GM18517 (cell line): ENCODE data around the gene UGP2.
"Not testable (repeated sequence)": the region's sequence is repeated elsewhere in the genome, so short reads cannot be mapped to it uniquely, and the experiment has no call there.

Experiments used
- ATAC-seq: cut with Tn5 transposase; IDR thresholded peaks from one replicate; pipeline ENCODE4 v1.9.1; 2021; ENCODE audit warnings: mild to moderate bottlenecking, moderate library complexity; ENCODE audit not compliant: unreplicated experiment

UGP2 gene

DNA sequence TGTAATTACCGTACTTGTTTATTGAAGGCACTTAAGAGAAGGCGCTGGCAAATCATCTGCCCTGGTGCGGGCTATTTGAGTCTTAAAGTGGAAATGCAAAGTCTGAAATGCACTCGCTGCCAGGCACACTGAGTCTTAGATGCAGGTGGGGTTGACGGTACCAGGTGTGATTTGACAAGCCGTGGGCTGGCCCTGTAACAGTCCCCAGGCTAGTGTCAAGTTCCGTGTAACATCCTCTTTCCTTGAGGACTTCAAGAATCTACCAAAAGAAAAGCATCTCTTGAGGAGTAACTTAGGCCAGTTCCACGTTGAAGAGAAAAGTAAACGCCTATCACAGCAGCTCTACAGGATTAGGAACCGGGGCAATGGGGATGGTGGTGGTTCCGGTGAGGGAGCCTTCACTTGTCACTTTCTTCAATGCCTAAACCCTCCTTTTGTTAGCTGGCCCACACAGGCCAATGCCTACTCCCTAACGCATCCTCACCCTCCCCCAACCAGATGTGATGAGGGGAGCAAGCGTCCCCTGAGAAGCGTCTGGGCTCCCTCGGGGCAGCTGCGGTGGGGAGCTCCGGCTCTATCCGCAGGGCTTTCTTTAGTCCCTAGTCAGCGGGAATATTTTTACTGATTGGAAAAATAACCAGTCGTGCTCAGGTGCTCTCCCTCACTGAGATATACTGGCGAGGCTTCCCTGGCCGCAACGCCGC, 1.5 kb upstream of the UGP2 start:
- peak; percentile 31 for ATAC-seq

DNA sequence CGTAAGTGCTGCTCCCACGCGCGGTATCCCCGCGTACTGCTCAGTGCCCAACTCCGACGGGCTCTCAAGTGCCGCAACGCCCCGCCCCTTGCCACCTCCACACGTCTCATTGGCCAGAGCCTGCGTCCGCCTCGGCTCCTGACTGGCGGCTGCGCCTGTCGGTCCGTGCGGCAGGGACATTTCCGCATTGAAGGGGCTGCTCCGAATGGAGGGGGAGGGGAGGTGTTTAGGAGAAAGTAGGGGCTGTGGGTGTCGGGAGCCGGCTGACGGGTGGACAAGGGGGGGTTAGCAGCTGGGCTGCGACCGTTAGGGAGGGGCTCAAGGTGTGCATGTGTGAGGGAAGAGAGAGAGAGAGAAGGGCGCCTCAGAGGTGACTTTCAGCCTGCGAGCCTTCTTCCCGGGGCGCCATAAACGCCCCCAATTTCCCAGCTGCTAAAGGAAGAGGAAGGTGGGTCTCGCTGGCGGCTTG, 877 bp upstream of the UGP2 start:
- ATAC-seq: peak; percentile 79

DNA sequence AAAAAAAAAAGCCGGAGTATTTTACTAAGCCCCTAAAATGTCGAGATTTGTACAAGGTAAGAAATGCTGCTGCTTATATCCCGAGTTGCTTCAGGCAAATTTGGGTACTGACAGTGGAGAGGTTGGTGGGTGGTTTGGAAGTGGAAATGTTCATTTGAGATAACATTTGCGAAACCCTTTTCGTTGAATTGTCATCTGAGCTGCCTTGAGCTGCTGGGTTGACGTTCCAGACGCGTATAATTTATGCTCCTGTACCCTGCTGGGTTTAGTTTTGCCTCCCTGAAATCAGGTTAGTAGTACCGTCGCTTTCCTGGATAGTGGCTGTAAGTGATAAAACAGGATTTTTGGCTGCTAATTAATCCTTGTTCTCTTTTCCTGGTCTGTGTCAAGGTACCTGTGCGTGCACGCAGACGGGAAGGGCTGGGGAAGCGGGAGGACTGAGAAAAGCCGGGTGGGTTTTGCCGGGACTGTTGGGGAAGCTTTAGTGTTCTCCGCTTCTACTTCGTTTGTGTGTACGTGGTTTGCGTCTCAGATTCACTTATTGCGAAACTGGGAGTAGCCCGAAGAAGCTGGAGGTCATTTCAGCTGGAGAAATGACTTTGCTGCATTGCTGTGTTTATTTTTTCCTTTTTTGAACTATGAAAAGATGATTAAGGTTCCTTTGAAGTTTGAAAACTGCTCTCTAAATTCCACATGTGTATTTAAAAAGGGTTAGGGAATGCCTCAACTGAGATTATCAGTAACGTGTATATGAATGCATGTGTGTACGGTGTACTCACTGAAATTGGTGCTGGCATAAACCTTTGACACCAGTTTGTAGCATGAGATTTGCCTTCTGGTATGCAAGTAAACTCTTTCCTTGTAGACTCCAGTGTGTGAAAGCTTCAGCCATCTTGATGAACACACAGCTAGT, 709 bp downstream of the UGP2 start:
- no peak for ATAC-seq

DNA sequence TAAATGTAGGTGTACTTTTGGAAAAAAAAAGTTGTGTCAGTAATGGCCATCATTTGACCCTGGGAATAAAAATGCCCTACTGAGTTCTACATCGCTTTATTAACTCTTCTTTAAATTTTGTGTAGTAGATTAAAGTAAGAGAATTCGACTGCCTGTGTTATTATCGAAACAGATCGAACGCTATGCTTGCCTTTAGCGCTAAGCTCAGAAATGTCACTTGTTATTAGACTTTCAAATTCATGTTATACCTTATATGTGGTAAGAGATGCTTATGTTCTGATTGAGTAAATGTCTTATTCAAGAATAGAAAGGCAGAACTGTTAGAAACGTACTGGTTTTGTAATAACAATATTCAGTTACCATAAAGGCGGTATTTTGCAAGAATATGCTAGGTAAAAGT, 1.4 kb downstream of the UGP2 start:
- no peak for ATAC-seq

DNA sequence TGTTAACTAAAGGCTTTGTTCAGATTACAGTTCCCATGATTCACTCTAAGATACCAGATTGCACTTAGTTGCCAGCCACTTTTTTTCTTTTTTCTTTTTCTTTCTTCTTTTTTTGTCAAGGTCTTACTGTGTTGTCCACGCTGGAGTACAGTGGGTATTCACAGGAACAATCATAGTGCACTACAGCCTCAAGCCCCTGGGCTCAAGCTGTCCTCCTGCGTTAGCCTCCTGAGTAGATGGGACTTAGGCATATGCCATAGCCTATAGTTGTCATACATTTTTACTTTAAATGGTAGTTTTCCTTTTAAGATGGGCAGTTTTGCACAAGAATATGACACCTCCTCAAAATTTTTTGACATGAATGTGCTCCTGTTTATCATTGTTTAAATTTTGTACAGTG, 2.1 kb downstream of the UGP2 start:
- ATAC-seq: no peak

DNA sequence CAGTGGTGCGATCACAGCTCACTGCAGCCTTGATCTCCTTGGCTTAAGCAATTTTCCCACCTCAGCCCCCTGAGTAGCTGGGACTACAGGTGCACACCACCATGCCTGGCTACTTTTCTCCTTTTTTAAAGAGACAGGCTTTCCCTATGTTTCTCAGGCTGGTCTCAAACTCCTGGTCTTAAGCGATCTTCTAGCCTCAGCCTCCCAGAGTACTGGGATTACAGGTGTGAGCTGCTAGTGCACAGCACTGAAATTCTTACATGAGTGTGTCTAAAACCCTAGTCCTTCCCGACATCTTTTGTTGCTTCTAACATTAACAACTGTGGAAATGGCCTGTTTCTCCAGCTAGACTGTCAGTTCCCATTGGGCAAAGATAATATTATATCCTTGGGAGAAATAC, 2.9 kb downstream of the UGP2 start:
- ATAC-seq: no peak

DNA sequence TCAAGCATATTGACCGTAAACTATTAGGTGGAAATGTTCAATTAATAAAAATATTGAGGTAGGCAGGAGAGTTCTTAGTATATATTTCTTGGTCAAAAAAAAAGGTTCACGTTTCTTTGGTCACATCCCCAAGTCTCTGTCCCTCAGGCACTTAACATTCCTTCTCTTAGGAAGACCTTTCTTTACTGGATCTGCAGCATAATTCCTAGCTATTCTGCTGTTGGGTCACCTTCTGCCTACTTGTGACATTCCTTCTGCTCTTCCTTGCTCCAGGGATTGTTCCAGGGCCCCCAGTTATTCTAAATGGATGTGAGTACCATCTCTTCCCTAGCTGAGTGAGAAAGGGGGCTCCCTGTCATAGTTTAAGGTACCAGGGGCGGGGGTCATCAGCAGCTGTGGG, 4.2 kb downstream of the UGP2 start:
- ATAC-seq: no peak

DNA sequence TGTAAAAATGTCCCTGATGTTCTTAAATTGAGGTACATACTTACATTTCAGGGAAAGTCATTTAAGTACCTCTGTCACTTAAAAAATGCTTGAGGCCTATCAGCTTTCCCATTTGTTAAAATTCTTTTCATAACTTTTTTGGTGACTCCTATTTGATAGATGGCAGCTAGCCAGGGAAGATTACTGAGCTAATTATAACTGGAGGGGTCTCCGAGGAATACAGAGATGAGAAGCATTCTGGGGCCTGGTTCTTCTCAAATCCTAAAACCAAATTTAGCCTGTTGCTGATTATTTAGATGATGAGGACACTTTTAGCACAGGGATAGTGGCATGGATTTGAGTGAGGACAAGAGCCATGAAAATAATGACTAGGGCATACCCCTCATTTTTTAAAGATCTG, 4.8 kb downstream of the UGP2 start:
- ATAC-seq: no peak

DNA sequence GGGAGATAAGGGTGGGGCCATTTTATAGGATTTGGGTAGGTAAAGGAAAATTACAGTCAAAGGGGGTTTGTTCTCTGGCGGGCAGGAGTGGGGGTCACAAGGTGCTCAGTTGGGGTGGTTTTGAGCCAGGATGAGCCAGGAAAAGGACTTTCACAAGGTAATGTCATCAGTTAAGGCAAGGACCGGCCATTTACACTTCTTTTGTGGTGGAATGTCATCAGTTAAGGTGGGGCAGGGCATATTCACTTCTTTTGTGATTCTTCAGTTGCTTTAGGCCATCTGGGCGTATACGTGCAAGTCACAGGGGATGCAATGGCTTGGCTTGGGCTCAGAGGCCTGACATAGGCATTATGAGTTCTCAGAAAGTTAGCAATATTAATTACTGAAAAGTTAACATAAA, 5.9 kb downstream of the UGP2 start:
- not testable (repeated sequence) for ATAC-seq

DNA sequence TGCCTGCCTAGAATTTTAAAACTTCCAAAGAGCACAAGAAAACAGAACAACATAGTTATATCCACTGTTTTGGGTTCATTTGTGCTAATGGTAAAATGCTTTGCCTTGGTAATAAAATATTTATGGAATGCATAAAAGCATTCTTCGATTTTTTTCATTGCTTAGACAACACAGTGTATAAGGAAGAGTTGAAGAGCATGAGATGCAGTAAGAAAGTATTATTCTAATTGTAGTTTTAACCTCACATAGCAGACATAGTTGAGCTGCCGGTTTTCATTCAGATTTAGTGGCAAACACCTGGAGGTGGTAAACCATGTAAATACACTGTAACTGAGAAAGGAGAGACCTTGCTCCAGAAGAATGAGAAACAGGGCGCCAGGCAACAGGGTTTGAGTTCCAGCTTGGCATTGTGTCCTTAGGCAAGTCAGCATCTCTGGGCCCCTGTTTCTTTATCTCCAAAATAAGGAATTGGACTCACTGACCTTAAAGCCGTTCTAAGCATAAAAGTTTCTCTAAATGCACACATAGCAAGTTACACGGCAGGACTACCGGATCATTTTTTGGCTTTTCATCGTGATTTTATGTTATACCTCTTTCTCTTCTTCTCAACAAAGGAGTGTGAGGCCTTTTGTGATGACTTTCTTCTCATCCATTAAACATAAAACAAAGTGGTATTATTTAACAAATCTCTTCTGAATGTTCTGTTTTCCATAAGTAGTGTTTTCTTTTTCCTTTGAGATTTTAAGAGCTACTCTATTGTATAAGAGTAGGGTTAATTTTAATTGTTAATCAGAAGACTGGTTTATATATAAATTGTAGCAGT, 7.9 kb downstream of the UGP2 start:
- no peak for ATAC-seq

DNA sequence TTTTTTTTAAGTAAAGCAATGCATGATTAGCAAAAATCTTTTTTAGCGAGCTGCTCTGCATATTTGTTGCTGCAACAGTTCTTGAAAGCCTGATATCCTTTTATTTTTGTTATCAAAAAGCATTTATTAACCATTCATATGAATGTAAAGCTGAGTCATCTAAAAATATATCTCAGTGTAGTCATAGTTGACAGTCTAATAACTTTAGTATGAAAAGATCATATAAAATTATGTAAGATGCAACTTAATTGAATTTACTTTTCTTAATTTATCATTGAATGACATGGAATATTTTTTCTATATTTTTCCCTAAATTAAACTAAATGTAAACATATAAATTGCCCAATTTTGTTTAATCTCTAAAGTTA, 8.5 kb downstream of the UGP2 start:
- no peak for ATAC-seq

DNA sequence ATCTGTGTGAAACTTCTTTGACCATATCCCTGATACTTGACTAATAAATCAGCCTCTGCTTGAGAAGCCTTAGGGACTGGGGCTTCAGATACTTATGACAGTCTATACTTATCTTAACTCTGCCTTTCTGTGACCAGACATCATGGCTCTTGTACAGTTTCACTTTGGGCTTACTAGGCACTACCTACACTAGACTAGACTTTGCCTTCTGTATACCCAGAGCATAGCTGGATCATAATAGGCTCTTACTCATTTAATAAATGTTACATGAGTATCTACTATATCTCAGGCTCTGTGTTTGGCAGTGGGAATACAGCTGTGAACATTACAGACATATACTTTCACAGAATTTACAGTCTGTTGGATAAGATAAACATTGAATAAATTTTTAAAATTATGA, 9.0 kb downstream of the UGP2 start:
- no peak for ATAC-seq

DNA sequence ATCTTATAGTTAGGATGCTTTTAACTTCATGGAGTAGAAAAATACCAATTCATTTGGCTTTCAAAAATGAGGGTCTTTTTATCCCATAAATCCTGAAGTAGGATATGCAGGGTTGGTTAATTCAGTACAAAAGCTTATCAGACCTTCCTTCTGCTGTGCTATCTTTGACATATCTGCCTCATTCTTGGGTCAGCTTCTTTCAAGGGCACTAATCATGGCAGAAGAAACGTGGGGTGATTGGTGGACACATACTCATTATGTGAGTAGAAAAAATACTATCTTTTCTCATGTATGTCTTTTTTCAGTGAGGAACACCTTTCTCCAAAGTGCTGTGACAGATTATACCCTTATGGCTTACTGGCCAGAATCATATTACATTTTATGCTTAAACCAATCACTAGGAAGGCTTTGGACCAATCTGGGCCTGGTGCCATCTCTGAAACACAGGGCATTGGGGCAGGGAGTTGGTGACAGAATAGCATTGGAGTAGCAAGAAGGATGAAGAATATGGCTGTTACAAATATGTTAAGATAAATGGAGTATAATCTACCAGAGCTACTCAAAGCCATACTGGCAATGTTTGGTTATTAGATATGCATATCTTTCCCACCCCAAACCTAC, 10.1 kb downstream of the UGP2 start:
- no peak for ATAC-seq

DNA sequence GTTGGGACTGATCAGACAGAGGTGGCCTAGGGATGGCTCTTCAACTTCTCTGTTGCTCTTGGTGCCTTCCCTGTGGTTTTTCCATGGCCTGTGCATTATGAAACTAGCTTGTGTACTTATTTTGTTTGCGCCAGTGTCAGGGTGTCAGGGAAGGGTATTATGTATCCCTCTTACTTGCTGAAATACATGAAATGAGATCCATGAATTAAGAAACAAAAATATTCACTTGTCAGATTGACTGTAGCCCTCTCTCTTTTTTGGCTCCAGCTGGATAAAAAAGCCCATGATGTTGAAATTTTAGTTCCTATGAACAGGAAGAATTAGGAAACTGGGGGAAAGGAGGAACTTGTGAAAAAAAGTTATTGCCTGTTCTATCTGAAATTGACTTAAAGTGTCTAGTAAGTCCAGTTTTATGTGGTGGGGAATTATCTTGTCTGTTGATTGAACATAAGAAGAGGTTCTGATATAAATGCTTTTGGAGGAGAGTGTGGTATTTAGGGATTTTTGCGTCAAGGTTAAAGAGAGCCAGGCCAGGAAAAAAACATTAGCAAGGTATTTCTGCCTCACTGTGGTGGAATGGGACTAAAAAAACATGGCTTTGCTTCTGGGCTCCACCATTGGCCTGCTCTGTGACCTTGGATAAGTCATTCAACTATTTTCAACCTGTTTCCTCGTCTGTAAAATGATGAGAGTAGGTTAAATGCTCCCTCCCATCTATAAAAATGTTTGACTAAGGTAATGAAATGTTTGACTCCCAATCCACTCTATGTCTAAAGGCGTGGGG, 12.0 kb downstream of the UGP2 start:
- ATAC-seq: no peak

DNA sequence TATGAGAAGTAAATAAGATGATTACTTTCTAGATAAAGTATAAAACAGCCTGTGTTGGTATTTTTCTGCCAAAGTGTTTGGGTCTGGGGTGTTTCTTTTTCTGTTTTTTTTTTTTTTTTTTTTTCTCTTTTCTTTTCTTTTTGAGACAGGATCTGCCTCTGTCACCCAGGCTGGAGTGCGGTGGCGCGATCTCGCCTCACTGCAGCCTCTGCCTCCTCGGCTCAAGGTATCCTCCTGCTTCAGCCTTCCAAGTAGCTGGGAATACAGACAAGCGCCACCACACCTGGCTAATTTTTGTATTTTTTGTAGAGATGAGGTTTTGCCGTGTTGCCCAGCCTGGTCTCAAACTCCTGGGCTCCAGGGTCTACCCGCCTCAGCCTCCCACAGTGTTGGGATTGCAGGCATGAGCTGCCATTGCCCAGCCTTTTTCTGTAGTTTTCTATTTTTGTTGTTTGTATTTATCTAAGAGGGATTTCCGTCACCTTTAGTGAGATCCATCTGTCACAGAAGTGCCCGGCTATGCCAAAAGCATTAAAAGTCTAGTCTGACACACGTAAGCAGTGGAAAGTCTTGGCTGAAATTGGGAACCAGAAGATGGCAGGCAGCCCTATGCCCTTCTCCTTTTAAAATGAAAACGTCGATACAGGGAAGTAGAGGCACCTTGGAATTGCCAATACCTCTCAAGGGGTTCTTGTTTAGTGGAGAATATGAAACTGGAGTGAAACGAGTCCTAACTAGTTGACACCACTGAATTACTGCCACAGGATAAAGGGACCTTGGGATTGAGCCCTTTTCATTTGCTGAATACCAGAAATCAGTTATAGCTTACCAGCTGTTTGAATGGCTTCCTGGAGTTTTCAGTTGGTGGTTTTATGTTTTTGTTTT, 14.0 kb downstream of the UGP2 start:
- no peak for ATAC-seq

DNA sequence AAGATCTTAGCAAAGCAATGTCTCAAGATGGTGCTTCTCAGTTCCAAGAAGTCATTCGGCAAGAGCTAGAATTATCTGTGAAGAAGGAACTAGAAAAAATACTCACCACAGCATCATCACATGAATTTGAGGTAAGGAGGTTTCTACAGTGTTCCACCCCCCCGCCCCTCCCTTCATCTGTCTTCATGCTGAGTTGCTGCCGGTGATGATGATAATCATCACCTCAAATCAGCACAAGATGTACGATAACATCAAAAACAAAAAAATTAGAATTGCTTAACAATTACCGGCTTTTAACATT, 14.6 kb downstream of the UGP2 start:
- ATAC-seq: no peak

DNA sequence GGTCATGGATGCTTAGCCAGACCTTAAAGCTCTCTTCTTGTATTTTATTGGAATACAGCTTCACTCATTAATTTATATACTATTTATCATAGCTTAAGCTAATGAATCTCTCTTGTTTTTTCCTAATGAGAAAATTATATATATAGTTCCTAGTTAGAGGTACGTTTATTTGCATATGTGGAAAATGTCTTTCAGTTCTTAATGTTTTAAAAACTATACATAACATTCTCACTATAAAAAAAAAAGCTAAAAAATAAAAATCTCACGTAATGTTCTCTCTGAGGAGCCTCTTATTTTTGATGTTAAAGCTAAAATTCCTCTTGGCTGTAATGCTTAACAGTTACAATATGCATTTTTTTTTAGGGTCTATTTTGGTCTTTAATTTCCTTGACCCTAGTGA, 16.6 kb downstream of the UGP2 start:
- no peak for ATAC-seq

DNA sequence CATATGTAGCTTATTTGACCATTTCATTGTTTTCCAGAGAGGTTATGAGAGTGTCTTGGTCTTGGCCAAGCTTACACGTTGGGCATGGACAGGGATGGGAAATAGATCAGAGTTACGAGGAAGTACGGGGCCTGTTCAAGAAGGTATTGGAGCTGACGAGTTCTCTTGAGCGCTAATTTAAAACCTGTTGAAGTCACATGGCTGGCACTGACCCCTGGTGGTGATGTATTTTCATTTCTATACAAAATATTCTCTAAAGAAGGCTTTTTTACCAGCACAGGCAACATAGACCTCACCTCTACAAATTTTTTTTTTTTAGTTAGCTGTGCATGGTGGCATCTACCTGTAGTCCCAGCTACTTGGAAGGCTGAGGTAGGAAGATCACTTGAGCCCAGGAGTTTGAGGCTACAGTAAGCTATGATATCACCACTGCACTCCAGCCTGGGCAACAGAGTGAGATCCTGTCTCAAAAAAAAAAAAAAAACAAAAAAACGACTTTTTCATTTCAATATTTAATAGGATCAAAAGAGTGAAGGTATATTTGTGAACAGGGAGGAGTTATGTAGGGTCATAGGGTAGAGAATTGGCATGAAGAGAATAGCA, 19.6 kb downstream of the UGP2 start:
- peak; percentile 67 for ATAC-seq

DNA sequence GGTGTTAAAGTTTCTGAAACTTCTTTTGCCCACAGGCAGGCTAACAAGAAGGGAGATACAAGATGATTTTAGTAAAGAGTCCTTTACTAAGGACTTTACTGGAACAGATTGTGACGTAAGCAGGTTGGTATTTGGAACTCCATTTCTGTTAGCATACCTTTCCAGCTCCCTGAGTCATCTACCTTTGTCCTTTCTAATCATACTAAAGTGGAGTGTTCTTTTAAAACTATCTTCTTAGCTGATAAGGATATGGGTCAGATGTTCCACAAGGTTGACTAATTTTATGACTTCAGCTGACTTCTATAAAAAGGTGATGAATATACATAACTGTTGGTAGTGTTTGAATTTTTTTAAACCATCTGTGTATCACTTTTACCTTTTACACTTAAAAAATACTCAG, 21.1 kb downstream of the UGP2 start:
- no peak for ATAC-seq
